ENCODE results near the gene MAOA. TPM values are rescaled to one million over a fixed set of nuclear protein-coding genes. Genes with fewer than 3 reads are reported as not detected.
"Not testable (repeated sequence)": the region's sequence is repeated elsewhere in the genome, so short reads cannot be mapped to it uniquely, and the experiment has no call there.

Gene MAOA
- total RNA-seq, 1 donor from 2014 or later: 12.7 TPM

DNA sequence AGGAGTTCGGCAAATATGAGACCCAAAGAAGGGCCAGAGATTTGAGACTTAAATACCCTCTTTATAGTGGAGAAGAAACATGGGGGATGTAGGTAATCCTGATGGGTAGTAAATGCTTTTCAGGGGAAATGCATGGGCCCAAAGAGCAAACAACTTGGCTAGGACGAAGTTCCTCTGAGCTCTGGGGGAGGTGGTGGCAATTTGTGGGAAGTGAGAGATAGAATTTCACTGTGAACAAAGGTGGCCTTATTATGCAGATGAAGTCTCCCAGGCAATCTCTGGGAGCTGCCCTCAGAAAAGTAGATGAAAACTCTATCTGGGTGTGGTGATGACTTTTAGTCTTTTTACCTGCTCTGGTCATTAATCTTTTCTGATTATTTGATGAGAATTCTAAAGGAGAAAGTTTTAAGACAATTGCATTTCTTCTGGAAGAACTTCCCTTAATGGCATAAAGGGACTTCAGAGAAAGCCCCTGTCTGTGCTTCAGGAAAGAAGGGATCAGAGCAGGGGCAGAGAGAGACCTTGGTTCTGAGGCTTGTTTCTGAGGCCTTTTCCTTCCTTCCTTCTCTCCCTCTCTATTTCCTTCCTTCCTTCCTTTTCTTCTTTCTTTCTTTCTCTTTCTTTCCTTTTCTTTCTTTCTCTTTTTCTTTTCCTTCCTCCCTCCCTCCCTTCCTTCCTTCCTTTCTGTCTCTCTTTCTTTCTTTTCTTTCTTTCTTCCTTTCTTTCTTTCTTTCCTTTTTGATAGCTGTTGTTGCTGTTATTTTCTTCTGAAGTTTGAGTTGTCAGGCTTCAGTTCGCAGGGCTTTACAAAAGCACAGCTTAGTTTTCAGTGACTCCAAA lies 37.5 kb upstream of the MAOA start:
- TF ChIP-seq EZH2 (IDR thresholded peaks at IDR 0.05) (no peak), EZH2phosphoT487 (IDR thresholded peaks at IDR 0.05) (no peak)
- TF ChIP-seq, protein P1, sequence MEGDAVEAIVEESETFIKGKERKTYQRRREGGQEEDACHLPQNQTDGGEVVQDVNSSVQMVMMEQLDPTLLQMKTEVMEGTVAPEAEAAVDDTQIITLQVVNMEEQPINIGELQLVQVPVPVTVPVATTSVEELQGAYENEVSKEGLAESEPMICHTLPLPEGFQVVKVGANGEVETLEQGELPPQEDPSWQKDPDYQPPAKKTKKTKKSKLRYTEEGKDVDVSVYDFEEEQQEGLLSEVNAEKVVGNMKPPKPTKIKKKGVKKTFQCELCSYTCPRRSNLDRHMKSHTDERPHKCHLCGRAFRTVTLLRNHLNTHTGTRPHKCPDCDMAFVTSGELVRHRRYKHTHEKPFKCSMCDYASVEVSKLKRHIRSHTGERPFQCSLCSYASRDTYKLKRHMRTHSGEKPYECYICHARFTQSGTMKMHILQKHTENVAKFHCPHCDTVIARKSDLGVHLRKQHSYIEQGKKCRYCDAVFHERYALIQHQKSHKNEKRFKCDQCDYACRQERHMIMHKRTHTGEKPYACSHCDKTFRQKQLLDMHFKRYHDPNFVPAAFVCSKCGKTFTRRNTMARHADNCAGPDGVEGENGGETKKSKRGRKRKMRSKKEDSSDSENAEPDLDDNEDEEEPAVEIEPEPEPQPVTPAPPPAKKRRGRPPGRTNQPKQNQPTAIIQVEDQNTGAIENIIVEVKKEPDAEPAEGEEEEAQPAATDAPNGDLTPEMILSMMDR (IDR thresholded peaks at IDR 0.05): no peak
- peaks cover 36% of the 10 kb centered on the region for H3K4me1 ChIP-seq
- H3K4me1 Mint-ChIP-seq: peaks cover 12% of the 10 kb centered on the region

DNA sequence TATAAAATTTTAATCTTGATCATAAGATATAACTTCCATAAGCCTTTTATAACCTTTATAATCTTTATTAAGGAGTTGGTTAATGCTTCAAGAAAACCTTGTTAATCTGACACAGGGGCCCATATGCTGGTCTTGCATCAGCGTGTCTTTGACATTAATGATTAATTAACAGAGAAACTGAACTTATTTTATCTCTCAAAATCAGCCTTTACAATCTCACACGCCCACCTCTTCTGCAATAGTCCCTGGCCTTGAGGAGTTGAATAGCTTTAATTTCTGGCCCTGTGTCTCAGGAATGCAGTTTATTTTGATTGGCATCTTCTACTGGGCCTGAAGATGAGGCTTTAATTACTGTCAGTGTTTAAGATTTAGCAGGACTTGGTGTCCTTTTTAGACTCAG lies 36.2 kb upstream of the MAOA start:
- H2AFZ ChIP-seq (replicated peaks); H4K20me1 ChIP-seq (ENCODE audit: low read depth); H3K4me2 ChIP-seq; H3K4me3 ChIP-seq; H3K27me3 Mint-ChIP-seq (ENCODE audit: insufficient read depth, low read depth); H3K36me3 Mint-ChIP-seq; H3K79me2 ChIP-seq (ENCODE audit: low read depth); H3K9ac ChIP-seq; H3K9me3 ChIP-seq (ENCODE audit: low read depth); H3K36me3 ChIP-seq; H3K4me3 Mint-ChIP-seq; H3K27ac Mint-ChIP-seq; DNase-seq (ENCODE audit: low spot score); H3K27me3 ChIP-seq; H3K4me1 Mint-ChIP-seq: not testable (repeated sequence)
- Histone ChIP-seq H3K4me1 (peaks cover 30% of the 10 kb centered on the region), H3F3A (ENCODE audit: low read depth) (peaks cover 29% of the 10 kb centered on the region), H3K27ac (peak overlapping the region; percentile 87)
- peaks cover 13% of the 10 kb centered on the region for H3K9me3 Mint-ChIP-seq

More for the DNA sequence above, 37.5 kb upstream of the MAOA start:
- Histone ChIP-seq H3K9ac (no peak overlapping the region), H4K20me1 (ENCODE audit: low read depth) (no peaks in the 10 kb centered on the region), H3K36me3 (no peaks in the 10 kb centered on the region), H3K9me3 (ENCODE audit: low read depth) (no peaks in the 10 kb centered on the region), H2AFZ (replicated peaks) (peak overlapping the region; percentile 71), H3K79me2 (ENCODE audit: low read depth) (no peaks in the 10 kb centered on the region), H3K4me3 (peak overlapping the region; percentile 11), H3K27ac (peak overlapping the region; percentile 87), H3K4me2 (peak overlapping the region; percentile 54), H3F3A (ENCODE audit: low read depth) (peaks cover 25% of the 10 kb centered on the region), H3K27me3 (no peaks in the 10 kb centered on the region)
- Mint-ChIP-seq H3K9me3 (peaks cover 7% of the 10 kb centered on the region), H3K4me3 (no peak overlapping the region), H3K27me3 (ENCODE audit: insufficient read depth, low read depth) (peaks cover 2% of the 10 kb centered on the region), H3K27ac (no peak overlapping the region), H3K36me3 (no peaks in the 10 kb centered on the region)
- peak; percentile 61 for DNase-seq (ENCODE audit: low spot score)

DNA sequence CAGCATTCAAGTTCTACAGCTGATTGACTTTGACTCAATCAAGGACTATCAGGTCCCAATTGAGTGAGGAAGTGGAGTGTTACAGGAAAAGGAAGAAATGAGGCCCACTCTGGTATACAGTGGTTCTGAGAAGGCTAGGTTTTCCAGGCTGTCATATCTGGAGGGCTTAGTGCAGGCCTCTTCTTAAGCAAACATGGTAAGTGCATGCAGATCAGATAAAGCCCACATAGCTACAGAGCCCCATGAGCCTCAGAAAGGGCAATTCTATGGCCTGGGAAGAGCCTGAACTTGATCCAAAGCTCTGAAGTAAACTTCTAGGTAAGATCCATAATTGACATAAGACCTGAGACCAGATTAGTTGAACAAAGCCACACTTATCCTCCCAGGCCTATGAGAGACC lies 29.0 kb upstream of the MAOA start:
- no peak for TF ChIP-seq EZH2 (IDR thresholded peaks at IDR 0.05)
- TF ChIP-seq, protein P1 (IDR thresholded peaks at IDR 0.05): no peak
- TF ChIP-seq EZH2phosphoT487 (IDR thresholded peaks at IDR 0.05): no peak
- Mint-ChIP-seq H3K4me3 (no peak overlapping the region), H3K4me1 (no peaks in the 10 kb centered on the region), H3K27me3 (ENCODE audit: insufficient read depth, low read depth) (peaks cover 4% of the 10 kb centered on the region), H3K27ac (no peak overlapping the region), H3K9me3 (peaks cover 10% of the 10 kb centered on the region), H3K36me3 (no peaks in the 10 kb centered on the region)
- no peak overlapping the region for H3K4me2 ChIP-seq
- H3K27me3 ChIP-seq: no peaks in the 10 kb centered on the region
- H3K79me2 ChIP-seq (ENCODE audit: low read depth): no peaks in the 10 kb centered on the region
- no peaks in the 10 kb centered on the region for H4K20me1 ChIP-seq (ENCODE audit: low read depth)
- H3K4me1 ChIP-seq: no peaks in the 10 kb centered on the region
- H3K4me3 ChIP-seq: no peak overlapping the region
- no peak for DNase-seq (ENCODE audit: low spot score)
- peaks cover 5% of the 10 kb centered on the region for H3F3A ChIP-seq (ENCODE audit: low read depth)
- H3K27ac ChIP-seq: no peak overlapping the region
- H3K9me3 ChIP-seq (ENCODE audit: low read depth): no peaks in the 10 kb centered on the region
- no peak overlapping the region for H2AFZ ChIP-seq (replicated peaks)
- H3K36me3 ChIP-seq: no peaks in the 10 kb centered on the region
- H3K9ac ChIP-seq: no peak overlapping the region

DNA sequence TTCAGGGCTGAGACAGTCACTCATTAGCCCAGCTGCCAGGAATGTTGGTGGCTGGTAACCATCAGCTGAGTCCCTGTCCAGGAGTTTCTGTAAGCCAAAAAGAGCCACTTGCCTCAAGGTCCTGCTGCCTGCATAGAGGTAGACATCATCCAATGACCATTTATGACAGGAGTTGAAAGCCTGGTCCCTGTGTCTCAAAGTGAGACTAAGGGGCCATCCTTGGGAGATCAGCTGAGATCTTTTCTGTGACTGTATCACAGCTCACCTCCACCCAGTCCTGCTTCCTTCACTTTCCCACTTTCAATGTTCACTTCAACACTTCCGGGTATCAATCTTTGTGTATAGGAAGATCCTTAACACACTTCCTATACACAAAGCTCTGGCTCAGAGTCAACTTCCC lies 28.4 kb upstream of the MAOA start:
- H3K9me3 Mint-ChIP-seq: peaks cover 10% of the 10 kb centered on the region
- Histone ChIP-seq H3K9ac (no peak overlapping the region), H3K4me2 (no peak overlapping the region)

More for the DNA sequence above, 28.4 kb upstream of the MAOA start:
- Histone ChIP-seq H3K36me3 (no peaks in the 10 kb centered on the region), H3K27me3 (no peaks in the 10 kb centered on the region), H4K20me1 (ENCODE audit: low read depth) (no peaks in the 10 kb centered on the region), H3F3A (ENCODE audit: low read depth) (peaks cover 5% of the 10 kb centered on the region), H3K79me2 (ENCODE audit: low read depth) (no peaks in the 10 kb centered on the region), H2AFZ (replicated peaks) (no peak overlapping the region), H3K9me3 (ENCODE audit: low read depth) (no peaks in the 10 kb centered on the region), H3K4me1 (no peaks in the 10 kb centered on the region), H3K4me3 (no peak overlapping the region), H3K27ac (no peak overlapping the region)
- Mint-ChIP-seq H3K4me3 (no peak overlapping the region), H3K4me1 (no peaks in the 10 kb centered on the region), H3K36me3 (no peaks in the 10 kb centered on the region), H3K27me3 (ENCODE audit: insufficient read depth, low read depth) (peaks cover 4% of the 10 kb centered on the region), H3K27ac (no peak overlapping the region)
- TF ChIP-seq EZH2phosphoT487 (IDR thresholded peaks at IDR 0.05): no peak
- TF ChIP-seq, protein P1 (IDR thresholded peaks at IDR 0.05): no peak
- no peak for TF ChIP-seq EZH2 (IDR thresholded peaks at IDR 0.05)
- DNase-seq (ENCODE audit: low spot score): no peak
